Osteoblast (primary cell): ENCODE results near the gene DNAL1. TPM values are rescaled to one million over a fixed set of nuclear protein-coding genes. Genes with fewer than 3 reads are reported as not detected.

Source experiments
- DNase-seq: peaks from one replicate; pipeline ENCODE4 v3.0.0; 2011; ENCODE audit warnings: low spot score, mixed read lengths; ENCODE audit not compliant: insufficient read length; ENCODE audit errors: missing footprints
- H2AFZ ChIP-seq: 2 replicates; pipeline ENCODE4 v1.6.0; 2011; ENCODE audit warnings: mild to moderate bottlenecking, low read length
- H3K27ac ChIP-seq: 2 replicates; pipeline ENCODE4 v1.5.1; 2011; ENCODE audit warnings: mild to moderate bottlenecking, low read depth, low read length, moderate library complexity
- H3K27me3 ChIP-seq: 2 replicates; pipeline ENCODE4 v1.6.0; 2012; ENCODE audit warnings: mild to moderate bottlenecking, control low read depth, inconsistent platforms, low read length, moderate library complexity; ENCODE audit not compliant: insufficient read depth
- H3K36me3 ChIP-seq: 2 replicates; pipeline ENCODE4 v1.5.1; 2011; ENCODE audit warnings: mild to moderate bottlenecking, low read length, control low read depth, moderate library complexity; ENCODE audit not compliant: insufficient read depth
- H3K4me1 ChIP-seq: 2 replicates; pipeline ENCODE4 v1.5.1; 2011; ENCODE audit warnings: mild to moderate bottlenecking, low read length, control low read depth, moderate library complexity; ENCODE audit not compliant: insufficient read depth
- H3K4me2 ChIP-seq: 2 replicates; pipeline ENCODE4 v1.6.0; 2011; ENCODE audit warnings: mild to moderate bottlenecking, low read length; ENCODE audit not compliant: insufficient read depth
- H3K4me3 ChIP-seq: fragments of 200-600 bp; sonication (generic); 3 replicates; pipeline ENCODE4 v1.5.1; 2012; ENCODE audit warnings: mild to moderate bottlenecking, low read length, inconsistent platforms; ENCODE audit not compliant: insufficient read depth
- H3K79me2 ChIP-seq: 2 replicates; pipeline ENCODE4 v1.6.0; 2012; ENCODE audit warnings: mild to moderate bottlenecking, low read length, control low read depth, inconsistent platforms; ENCODE audit not compliant: insufficient read depth
- H3K9me3 ChIP-seq: 2 replicates; pipeline ENCODE4 v1.5.1; 2011; ENCODE audit warnings: low read depth, low read length, control low read depth
- H4K20me1 ChIP-seq: 2 replicates; pipeline ENCODE4 v1.6.0; 2012; ENCODE audit warnings: mild to moderate bottlenecking, low read length, control low read depth; ENCODE audit not compliant: insufficient read depth
- CTCF ChIP-seq: IDR thresholded peaks from 2 replicates; pipeline ENCODE4 v1.5.1; 2011; ENCODE audit warnings: mild to moderate bottlenecking, low read depth, low read length, moderate library complexity; ENCODE audit errors: extremely low read depth
- total RNA-seq: library from RNA; depleted of rRNA; stranded (reverse); fragments of >200 nt; gene quantifications from 2 replicates; pipeline ENCODE4 v1.2.3, GENCODE V29; 2012

Gene DNAL1
- total RNA-seq, 1 donor: 9.0 TPM

DNA sequence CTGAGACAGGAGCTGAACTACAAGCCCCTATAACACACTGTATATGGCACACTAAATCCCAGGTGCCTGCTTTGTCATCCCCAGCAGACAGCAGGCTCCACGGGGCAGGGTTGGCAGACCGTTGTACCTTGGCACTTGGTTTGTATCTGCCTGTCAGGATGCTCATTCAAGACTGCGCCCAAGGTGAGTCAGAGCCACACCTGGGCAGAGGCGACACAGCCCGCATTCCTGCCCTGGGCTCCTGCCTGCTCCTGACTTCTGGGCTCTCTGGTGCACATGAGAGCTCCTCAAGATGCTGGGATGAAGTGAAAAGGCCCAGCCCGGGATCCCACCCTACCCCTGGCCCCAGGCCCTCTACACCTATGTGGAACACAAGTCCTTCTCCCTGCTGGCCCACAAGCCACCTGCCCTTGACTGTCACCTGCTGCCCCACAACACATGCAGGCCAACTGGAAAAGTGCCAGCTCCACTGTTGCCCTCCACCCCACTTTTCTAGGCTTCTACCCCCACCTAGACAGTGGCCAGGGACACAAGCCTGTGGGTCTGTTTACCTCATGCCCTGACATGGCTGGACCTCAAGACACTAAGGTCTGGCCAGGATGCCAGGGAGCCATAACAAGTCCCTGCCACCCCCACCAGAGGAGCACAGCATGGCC lies 100.2 kb downstream of the DNAL1 start:
- Histone ChIP-seq H3K4me1 (peaks cover 64% of the 10 kb centered on the region), H2AFZ (no peak overlapping the region), H3K9me3 (no peaks in the 10 kb centered on the region), H3K4me2 (no peak overlapping the region), H3K79me2 (peaks cover 100% of the 10 kb centered on the region), H3K27ac (peak overlapping the region; percentile 69), H3K4me3 (no peak overlapping the region), H3K36me3 (peaks cover 4% of the 10 kb centered on the region), H3K27me3 (no peaks in the 10 kb centered on the region), H4K20me1 (peaks cover 94% of the 10 kb centered on the region)
- DNase-seq: peak; percentile 57
- no peak for TF ChIP-seq CTCF

DNA sequence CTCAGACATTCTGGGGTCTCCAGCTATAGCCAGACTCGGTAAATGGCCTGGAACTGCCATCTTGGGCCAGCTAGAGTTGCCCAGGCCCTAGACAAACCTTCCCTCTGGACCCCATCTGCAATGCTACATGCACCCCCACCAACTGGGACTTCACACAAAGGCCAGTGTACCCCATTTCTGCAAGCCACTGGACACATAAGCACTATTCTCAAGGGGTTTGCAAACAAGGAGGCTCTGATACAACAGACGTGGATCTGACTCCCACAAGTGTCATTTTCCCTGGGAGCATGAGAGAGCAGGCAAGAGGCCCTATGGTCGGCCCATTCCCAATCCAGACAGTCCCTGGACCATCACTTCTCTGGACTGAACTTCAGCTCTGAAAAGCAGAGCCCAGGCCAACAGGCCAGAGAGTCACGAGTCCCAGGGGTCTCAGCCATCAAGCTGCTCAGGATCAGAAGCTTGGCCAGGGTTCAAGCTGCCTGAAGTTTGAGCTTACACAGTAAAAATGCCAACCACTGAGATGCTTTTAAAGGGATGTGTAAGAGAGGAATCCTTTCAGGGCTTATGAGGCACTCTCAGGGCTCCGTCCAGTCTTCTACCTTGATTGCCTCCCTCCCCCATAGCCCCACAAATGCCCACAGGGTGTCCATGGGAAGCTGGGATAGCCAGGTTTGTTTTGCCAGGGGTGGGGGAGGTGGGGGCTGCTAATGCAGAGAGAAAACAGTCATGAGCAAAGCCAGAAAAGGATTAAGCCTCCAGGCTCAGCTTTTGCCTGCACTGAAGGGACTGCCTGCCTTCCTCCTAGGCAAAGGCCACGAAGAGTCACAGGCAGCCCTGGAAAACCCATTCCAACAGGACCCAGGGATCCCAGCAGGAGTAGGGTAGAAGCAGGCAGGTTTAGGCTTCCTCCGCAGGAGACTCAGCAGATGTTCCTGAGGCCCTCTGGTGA lies 101.1 kb downstream of the DNAL1 start:
- H4K20me1 ChIP-seq: peaks cover 94% of the 10 kb centered on the region
- H3K4me3 ChIP-seq: no peak overlapping the region
- H3K36me3 ChIP-seq: peaks cover 4% of the 10 kb centered on the region
- H3K27ac ChIP-seq: peak overlapping the region; percentile 69
- no peak for TF ChIP-seq CTCF
- DNase-seq: peak; percentile 76
- no peaks in the 10 kb centered on the region for H3K27me3 ChIP-seq
- peaks cover 100% of the 10 kb centered on the region for H3K79me2 ChIP-seq
- H3K4me2 ChIP-seq: no peak overlapping the region
- no peak overlapping the region for H2AFZ ChIP-seq
- H3K9me3 ChIP-seq: no peaks in the 10 kb centered on the region
- H3K4me1 ChIP-seq: peaks cover 60% of the 10 kb centered on the region

DNA sequence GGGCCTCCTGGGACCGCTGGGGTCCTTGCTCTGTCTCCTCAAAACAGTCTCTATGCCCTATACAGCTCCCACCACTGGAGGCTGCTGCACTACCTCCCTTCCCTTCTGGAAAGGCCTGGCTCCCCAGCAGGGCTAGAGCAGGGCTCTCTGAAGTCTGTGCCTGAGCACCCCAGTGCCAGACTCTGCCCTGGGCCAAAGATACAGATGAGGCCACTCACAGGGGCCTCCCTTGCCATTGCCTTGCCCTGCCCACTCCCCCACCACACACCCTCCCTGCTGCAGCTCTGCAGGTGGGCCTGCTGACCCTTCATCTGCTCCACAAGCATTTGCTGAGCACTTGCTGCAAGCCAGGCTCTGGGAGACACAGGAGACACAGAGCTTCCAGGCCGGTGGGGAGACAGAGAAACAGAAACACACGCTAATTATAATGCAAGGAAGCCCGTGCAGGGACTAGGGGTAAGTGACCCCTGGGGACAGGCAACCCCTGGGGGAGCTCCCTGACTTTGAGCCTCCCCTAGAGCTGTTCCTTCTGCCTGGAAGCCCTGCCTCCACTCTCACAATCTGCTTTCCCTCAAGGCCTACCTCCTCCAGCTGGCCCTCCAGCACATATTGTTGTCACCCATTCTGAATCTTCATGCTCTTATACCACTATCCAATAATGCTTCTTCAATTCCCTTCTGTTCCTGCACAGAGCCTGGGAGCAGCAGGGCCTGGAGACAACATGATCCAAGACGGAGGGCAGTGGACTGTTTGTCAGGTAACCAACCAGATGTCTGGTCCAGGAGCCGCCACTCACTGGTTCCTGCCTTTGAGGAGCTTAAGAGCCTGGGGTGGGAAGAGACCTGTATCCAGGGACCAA lies 102.0 kb downstream of the DNAL1 start:
- Histone ChIP-seq H4K20me1 (peaks cover 94% of the 10 kb centered on the region), H3K9me3 (no peaks in the 10 kb centered on the region), H3K36me3 (peaks cover 4% of the 10 kb centered on the region), H3K27me3 (no peaks in the 10 kb centered on the region), H3K4me3 (no peak overlapping the region), H3K27ac (peak overlapping the region; percentile 69), H3K4me1 (peaks cover 52% of the 10 kb centered on the region), H3K79me2 (peaks cover 100% of the 10 kb centered on the region), H2AFZ (no peak overlapping the region), H3K4me2 (no peak overlapping the region)
- peak; percentile 45 for DNase-seq
- peak; percentile 35 for TF ChIP-seq CTCF
